CD4-positive, alpha-beta memory T cell (primary cell): Measurements from ENCODE around the gene SKP1. TPM values are rescaled to one million over a fixed set of nuclear protein-coding genes. Genes with fewer than 3 reads are reported as not detected.
A peak's percentile ranks its signal among the peaks of the same experiment; 100 is the strongest.

ENCODE experiments used
- CTCF ChIA-PET: fragments of 350-600 bp; sonication (Branson Sonifier 250); formaldehyde crosslinking; loops from one replicate; lab custom pipeline; 2021; ENCODE audit warnings: inconsistent platforms; ENCODE audit not compliant: partially characterized antibody; lab: Charles Lee
- POLR2A ChIA-PET: fragments of 350-600 bp; sonication (Branson Sonifier 250); formaldehyde crosslinking; loops from one replicate; lab custom pipeline; 2021; ENCODE audit not compliant: partially characterized antibody; lab: Charles Lee
- DNase-seq, 5 donors: peaks; one replicate each; pipeline versions ENCODE4 v3.0.0 to v3.0.0-alpha.2; 2020 to 2022; ENCODE audit warnings: mixed read lengths in 1 of 5
- H3K27ac ChIP-seq: one replicate; pipeline ENCODE4 v1.7.0; 2013; ENCODE audit warnings: low read depth, low read length
- H3K27me3 ChIP-seq: 2 replicates; pipeline ENCODE4 v1.7.0; 2013; ENCODE audit warnings: mild to moderate bottlenecking, low read length, moderate library complexity; ENCODE audit not compliant: insufficient read depth
- H3K36me3 ChIP-seq: 2 replicates; pipeline ENCODE4 v1.7.0; 2013; ENCODE audit warnings: mild to moderate bottlenecking, low read length, moderate library complexity; ENCODE audit not compliant: insufficient read depth
- H3K4me1 ChIP-seq: 2 replicates; pipeline ENCODE4 v1.7.0; 2013; ENCODE audit warnings: mild to moderate bottlenecking, low read length, moderate library complexity; ENCODE audit not compliant: insufficient read depth
- H3K4me3 ChIP-seq, 2 donors: one replicate each; pipeline ENCODE4 v1.7.0; 2013; ENCODE audit warnings: low read length in 2 of 2, mild to moderate bottlenecking in 1 of 2
- H3K9me3 ChIP-seq, 2 donors: one replicate each; pipeline ENCODE4 v1.7.0; 2013; ENCODE audit warnings: low read length in 2 of 2, control low read depth in 1 of 2; ENCODE audit not compliant: control insufficient read depth in 1 of 2
- H3K27ac Mint-ChIP-seq, 7 donors: one replicate each; pipeline ENCODE4 v1.8.0; 2020 to 2021; ENCODE audit warnings: mixed read lengths in 7 of 7, mild to moderate bottlenecking in 6 of 7, inconsistent platforms in 3 of 7, moderate library complexity in 3 of 7
- H3K27me3 Mint-ChIP-seq, 2 donors: one replicate each; pipeline ENCODE4 v1.8.0; 2020 to 2021; ENCODE audit warnings: mixed read lengths in 2 of 2
- H3K36me3 Mint-ChIP-seq, 2 donors: one replicate each; pipeline ENCODE4 v1.8.0; 2020 to 2021; ENCODE audit warnings: mixed read lengths in 2 of 2, inconsistent platforms in 1 of 2, mild to moderate bottlenecking in 1 of 2
- H3K4me1 Mint-ChIP-seq, 4 donors: one replicate each; pipeline ENCODE4 v1.8.0; 2020 to 2021; ENCODE audit warnings: mixed read lengths in 4 of 4, mild to moderate bottlenecking in 1 of 4
- H3K4me3 Mint-ChIP-seq, 8 donors: one replicate each; pipeline ENCODE4 v1.8.0; 2020 to 2021; ENCODE audit warnings: mixed read lengths in 8 of 8, mild to moderate bottlenecking in 7 of 8, moderate library complexity in 6 of 8, inconsistent platforms in 3 of 8
- H3K9me3 Mint-ChIP-seq, 8 donors: one replicate each; pipeline ENCODE4 v1.8.0; 2020 to 2021; ENCODE audit warnings: mixed read lengths in 8 of 8, mild to moderate bottlenecking in 5 of 8, inconsistent platforms in 3 of 8, moderate library complexity in 1 of 8
- intact Hi-C: fragments of 100-400 bp; cut with micrococcal nuclease; formaldehyde crosslinking; loops from one replicate; pipeline ENCODE4 v1.15.1; 2023
- polyA plus RNA-seq, 2 donors: library from polyadenylated mRNA; unstranded; fragments of 300-500 nt; fragmentation: Illumina TruSeq; gene quantifications; one replicate each; pipeline ENCODE4 v1.2.3, GENCODE V29; 2021
- total RNA-seq, 2 experiments: library from RNA; stranded (reverse); gene quantifications; one replicate each; pipeline ENCODE4 v1.2.3, GENCODE V29; 2021

The SKP1 gene
- total and polyA plus RNA-seq, 4 experiments from 2014 or later = 234 to 1,639 (median 661) TPM

DNA sequence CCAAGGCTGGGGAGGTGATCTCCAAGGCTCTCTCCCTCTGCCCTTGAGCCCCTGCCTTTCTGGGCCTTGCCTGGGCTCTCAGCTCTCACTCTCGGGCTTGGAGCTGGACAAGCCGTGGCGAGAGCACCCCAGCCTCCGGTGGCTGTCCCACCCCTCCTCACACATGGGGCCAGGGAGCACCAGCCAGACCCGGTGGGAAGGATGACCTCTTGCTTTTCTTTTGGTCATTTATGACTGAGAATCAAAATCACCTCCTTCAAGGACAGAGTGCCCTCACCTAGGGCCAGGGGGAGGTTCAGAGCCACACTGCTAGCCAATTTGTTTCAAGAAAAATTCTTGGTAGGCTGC lies 48.1 kb downstream of the SKP1 start:
- no peaks in the 10 kb centered on the region for H3K9me3 Mint-ChIP-seq
- CTCF ChIA-PET = interaction anchor here (11.1 kb wide), 1 partner anchor 86 kb away, joined by 113 read pairs; no protein-coding TSS in a partner anchor
- intact Hi-C loops = no loop called here
- H3K4me3 ChIP-seq = peak overlapping the region; percentile 54 to 68
- peaks cover 100% of the 10 kb centered on the region for H3K4me1 ChIP-seq
- peak overlapping the region; percentile 86 to 99 (median 96) for H3K4me3 Mint-ChIP-seq
- peak overlapping the region; percentile 95 to 99 (median 98) for H3K27ac Mint-ChIP-seq
- H3K27me3 ChIP-seq = no peaks in the 10 kb centered on the region
- no peaks in the 10 kb centered on the region for H3K27me3 Mint-ChIP-seq
- DNase-seq = no peak
- peaks cover 64 to 92% of the 10 kb centered on the region in 2 donors for H3K36me3 Mint-ChIP-seq
- peak overlapping the region; percentile 97 for H3K27ac ChIP-seq
- POLR2A ChIA-PET = interaction anchor here (1.5 to 22.2 kb wide), 6 partner anchors 48 to 124 kb away, joined by 8 to 192 read pairs (median 12); partner anchors contain the start of genes PPP2CA, SKP1 and VDAC1
- peaks cover 52 to 99% (median 84%) of the 10 kb centered on the region in 4 donors for H3K4me1 Mint-ChIP-seq
- no peaks in the 10 kb centered on the region for H3K9me3 ChIP-seq
- peaks cover 68% of the 10 kb centered on the region for H3K36me3 ChIP-seq

GRCh38 chr5:134127988-134128647 lies 48.6 kb downstream of the SKP1 start:
- peak overlapping the region; percentile 97 for H3K27ac ChIP-seq
- H3K27me3 Mint-ChIP-seq = no peaks in the 10 kb centered on the region
- peak overlapping the region; percentile 54 to 68 for H3K4me3 ChIP-seq
- intact Hi-C loops = no loop called here
- peaks cover 54 to 99% (median 84%) of the 10 kb centered on the region in 4 donors for H3K4me1 Mint-ChIP-seq
- H3K4me1 ChIP-seq = peaks cover 100% of the 10 kb centered on the region
- DNase-seq = peak in 1 of 5 donors; percentile 57
- no peaks in the 10 kb centered on the region for H3K27me3 ChIP-seq
- peak overlapping the region; percentile 86 to 99 (median 96) for H3K4me3 Mint-ChIP-seq
- ChIA-PET CTCF (interaction anchor here (11.1 kb wide), 1 partner anchor 86 kb away, joined by 113 read pairs; no protein-coding TSS in a partner anchor), POLR2A (interaction anchor here (1.5 to 22.2 kb wide), 6 partner anchors 48 to 123 kb away, joined by 8 to 192 read pairs (median 12); partner anchors contain the start of genes PPP2CA, SKP1 and VDAC1)
- no peaks in the 10 kb centered on the region for H3K9me3 Mint-ChIP-seq
- peaks cover 66 to 92% of the 10 kb centered on the region in 2 donors for H3K36me3 Mint-ChIP-seq
- H3K9me3 ChIP-seq = no peaks in the 10 kb centered on the region
- H3K36me3 ChIP-seq = peaks cover 68% of the 10 kb centered on the region
- peak overlapping the region; percentile 95 to 99 (median 98) for H3K27ac Mint-ChIP-seq

DNA sequence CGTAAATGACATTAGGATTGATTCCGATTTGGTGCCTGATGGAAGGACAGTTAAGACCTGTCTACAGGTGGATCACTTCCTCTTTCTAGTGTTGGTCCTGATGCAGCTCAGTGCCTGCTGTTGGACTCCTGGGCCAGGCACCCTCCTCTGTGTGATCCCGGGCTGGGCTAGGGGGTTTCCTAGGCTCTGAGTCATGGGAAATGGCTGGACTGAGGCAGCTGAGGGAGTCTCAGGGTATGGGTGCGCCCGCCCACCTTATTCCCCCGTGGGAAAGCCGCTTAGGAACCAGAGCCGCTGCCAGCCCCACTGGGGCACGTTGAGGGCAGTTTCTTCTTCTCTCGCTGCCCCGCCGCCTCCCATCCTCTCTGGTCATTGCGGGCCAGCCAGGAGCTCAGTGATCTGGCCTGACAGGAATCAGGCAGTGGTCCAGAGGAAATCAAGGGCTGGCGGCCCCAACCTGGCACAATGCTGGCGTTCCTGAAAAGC lies 49.3 kb downstream of the SKP1 start:
- Histone ChIP-seq H3K27me3 (no peaks in the 10 kb centered on the region), H3K36me3 (peaks cover 70% of the 10 kb centered on the region), H3K9me3 (no peaks in the 10 kb centered on the region), H3K4me3 (peak overlapping the region; percentile 48 to 68), H3K4me1 (peaks cover 100% of the 10 kb centered on the region), H3K27ac (peak overlapping the region; percentile 97)
- peaks cover 65 to 90% of the 10 kb centered on the region in 2 donors for H3K36me3 Mint-ChIP-seq
- ChIA-PET CTCF (interaction anchor here (11.1 kb wide), 1 partner anchor 85 kb away, joined by 113 read pairs; no protein-coding TSS in a partner anchor), POLR2A (interaction anchor here (1.3 to 22.2 kb wide), 4 partner anchors 55 to 98 kb away, joined by 3 to 192 read pairs (median 21); partner anchors contain the start of gene PPP2CA)
- intact Hi-C loops = no loop called here
- DNase-seq = peak in 1 of 5 donors; percentile 88
- H3K4me1 Mint-ChIP-seq = peaks cover 51 to 99% (median 82%) of the 10 kb centered on the region in 4 donors
- peak overlapping the region; percentile 86 to 99 (median 96) for H3K4me3 Mint-ChIP-seq
- H3K27ac Mint-ChIP-seq = peak overlapping the region; percentile 95 to 99 (median 98)
- no peaks in the 10 kb centered on the region for H3K27me3 Mint-ChIP-seq
- H3K9me3 Mint-ChIP-seq = no peaks in the 10 kb centered on the region

DNA sequence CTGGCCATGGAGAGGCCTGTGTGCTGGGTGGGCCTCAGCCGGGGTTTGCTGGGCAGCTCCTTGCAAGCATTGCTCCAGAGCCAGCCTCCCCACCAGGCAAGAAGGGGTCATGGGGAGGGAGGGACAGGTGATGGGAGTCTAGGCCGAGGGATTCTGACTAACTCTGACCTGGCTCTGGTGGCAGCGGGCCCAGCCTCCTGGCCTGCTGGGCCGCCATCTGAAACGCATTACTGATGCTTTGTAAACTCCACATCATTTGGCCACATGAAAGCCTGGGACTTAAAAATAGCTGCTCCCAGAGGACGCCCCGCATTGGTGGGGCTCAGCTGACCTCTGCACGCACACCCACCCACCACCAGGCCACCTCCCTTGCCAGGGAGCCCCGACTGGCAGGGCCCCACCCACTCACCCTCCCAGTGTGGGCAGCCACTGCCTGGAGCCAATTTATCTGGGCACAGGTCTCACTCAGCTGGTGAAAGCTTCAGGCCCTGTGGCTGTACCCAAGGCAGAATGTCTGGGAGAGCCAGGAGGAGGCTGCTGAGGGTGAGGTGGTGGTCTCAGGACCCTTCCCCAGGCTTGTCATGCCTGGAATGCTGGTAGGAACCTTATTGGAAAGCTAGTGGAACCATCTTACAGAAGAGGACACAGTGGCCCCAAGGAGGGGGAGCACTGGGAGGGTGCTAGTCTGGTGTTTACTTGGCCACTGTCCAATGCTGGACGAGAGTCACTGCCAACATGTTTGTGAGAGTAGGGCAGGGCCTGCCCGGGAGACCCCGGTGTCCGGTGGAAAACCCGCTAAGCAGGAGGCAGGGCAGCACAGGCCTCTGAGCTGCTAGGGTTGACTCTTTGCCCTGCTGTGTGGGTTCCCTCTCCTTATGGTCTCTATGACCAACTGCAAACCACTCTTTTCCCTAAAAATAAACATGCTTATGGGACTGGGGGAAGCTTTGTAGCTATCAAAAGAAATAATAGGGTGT lies 51.4 kb downstream of the SKP1 start:
- Histone ChIP-seq H3K9me3 (no peaks in the 10 kb centered on the region), H3K4me1 (peaks cover 100% of the 10 kb centered on the region), H3K4me3 (peak overlapping the region; percentile 36 to 63), H3K27me3 (no peaks in the 10 kb centered on the region), H3K27ac (peak overlapping the region; percentile 97), H3K36me3 (peaks cover 71% of the 10 kb centered on the region)
- intact Hi-C loops = no loop called here
- H3K9me3 Mint-ChIP-seq = no peaks in the 10 kb centered on the region
- H3K27ac Mint-ChIP-seq = peak overlapping the region; percentile 95 to 99 (median 98)
- H3K4me1 Mint-ChIP-seq = peaks cover 44 to 99% (median 77%) of the 10 kb centered on the region in 4 donors
- CTCF ChIA-PET = interaction anchor here (1.1 to 11.1 kb wide), 3 partner anchors 52 to 83 kb away, joined by 4 to 113 read pairs (median 5); no protein-coding TSS in a partner anchor
- peak overlapping the region; percentile 86 to 99 (median 96) for H3K4me3 Mint-ChIP-seq
- POLR2A ChIA-PET = interaction anchor here (0.9 to 22.2 kb wide), 13 partner anchors 48 to 101 kb away, joined by 3 to 192 read pairs (median 5); partner anchors contain the start of genes PPP2CA and SKP1
- no peak for DNase-seq
- no peaks in the 10 kb centered on the region for H3K27me3 Mint-ChIP-seq
- H3K36me3 Mint-ChIP-seq = peaks cover 67 to 87% of the 10 kb centered on the region in 2 donors

DNA sequence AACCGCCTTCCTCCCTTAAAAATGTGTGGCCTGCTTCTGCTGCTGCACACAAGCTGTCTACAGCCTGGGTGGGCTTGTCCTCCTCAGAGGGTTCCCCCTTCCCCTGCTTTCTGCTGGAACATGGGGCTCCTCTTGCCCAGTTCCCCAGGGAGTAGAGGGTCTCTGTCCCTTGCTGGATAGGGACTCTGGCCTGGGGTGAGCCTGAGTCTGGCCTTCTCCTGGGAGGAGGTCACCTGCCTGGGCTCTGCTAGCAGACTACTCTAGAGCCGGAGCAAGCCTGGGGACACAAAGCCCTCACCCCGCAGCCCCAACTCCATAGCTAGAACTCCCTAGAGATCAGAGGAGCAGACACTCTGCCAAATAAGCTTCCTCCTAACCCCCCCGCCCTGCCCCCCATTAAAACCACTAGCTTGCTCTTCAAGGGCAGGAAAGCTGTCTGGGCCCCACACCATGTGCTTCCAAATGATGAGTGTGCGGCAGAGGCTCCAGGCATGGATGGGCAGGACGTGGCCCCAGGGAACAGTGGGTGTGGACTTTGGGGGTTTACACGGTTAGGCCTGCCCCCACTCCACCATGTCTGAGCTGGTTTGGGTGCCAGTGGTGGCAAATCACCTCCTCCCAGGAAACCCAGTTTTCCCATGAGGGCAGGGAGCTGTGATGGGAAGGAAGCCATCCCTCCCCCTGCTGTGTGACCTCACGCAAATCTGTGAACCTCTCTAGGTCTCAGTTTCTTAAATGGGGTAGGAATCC lies 52.3 kb downstream of the SKP1 start:
- peaks cover 71% of the 10 kb centered on the region for H3K36me3 ChIP-seq

GRCh38 chr5:134123360-134123759 lies 53.4 kb downstream of the SKP1 start:
- CTCF ChIA-PET = interaction anchor here (11.1 kb wide), 1 partner anchor 81 kb away, joined by 113 read pairs; no protein-coding TSS in a partner anchor
- Mint-ChIP-seq H3K4me1 (peaks cover 41 to 99% (median 74%) of the 10 kb centered on the region in 4 donors), H3K27ac (peak overlapping the region; percentile 94 to 98 (median 96)), H3K36me3 (peaks cover 70 to 89% of the 10 kb centered on the region in 2 donors), H3K9me3 (no peaks in the 10 kb centered on the region), H3K27me3 (no peaks in the 10 kb centered on the region), H3K4me3 (peak overlapping the region; percentile 86 to 99 (median 96))
- Histone ChIP-seq H3K4me1 (peaks cover 97% of the 10 kb centered on the region), H3K9me3 (no peaks in the 10 kb centered on the region), H3K4me3 (peak overlapping the region; percentile 30 to 63), H3K27me3 (no peaks in the 10 kb centered on the region), H3K27ac (peak overlapping the region; percentile 97), H3K36me3 (peaks cover 69% of the 10 kb centered on the region)
- no peak for DNase-seq
- POLR2A ChIA-PET = interaction anchor here (1.4 to 22.2 kb wide), 5 partner anchors 51 to 103 kb away, joined by 3 to 192 read pairs (median 8); partner anchors contain the start of gene PPP2CA
- intact Hi-C loops = no loop called here

More for the DNA sequence above, 52.3 kb downstream of the SKP1 start:
- no peaks in the 10 kb centered on the region for H3K27me3 ChIP-seq
- CTCF ChIA-PET = interaction anchor here (1.1 to 11.1 kb wide), 3 partner anchors 52 to 82 kb away, joined by 4 to 113 read pairs (median 5); no protein-coding TSS in a partner anchor
- Mint-ChIP-seq H3K4me3 (peak overlapping the region; percentile 86 to 99 (median 96)), H3K9me3 (no peaks in the 10 kb centered on the region), H3K27me3 (no peaks in the 10 kb centered on the region), H3K36me3 (peaks cover 69 to 88% of the 10 kb centered on the region in 2 donors), H3K27ac (peak overlapping the region; percentile 95 to 98 (median 96)), H3K4me1 (peaks cover 44 to 99% (median 78%) of the 10 kb centered on the region in 4 donors)
- H3K9me3 ChIP-seq = no peaks in the 10 kb centered on the region
- peak overlapping the region; percentile 36 to 63 for H3K4me3 ChIP-seq
- peaks cover 100% of the 10 kb centered on the region for H3K4me1 ChIP-seq
- DNase-seq = peak in 3 of 5 donors; percentile 54 to 81 (median 61)
- peak overlapping the region; percentile 97 for H3K27ac ChIP-seq
- POLR2A ChIA-PET = interaction anchor here (0.9 to 22.2 kb wide), 10 partner anchors 47 to 102 kb away, joined by 3 to 192 read pairs (median 5); partner anchors contain the start of genes PPP2CA and SKP1
- intact Hi-C loops = no loop called here
